ENCODE results near the gene AMPD3. TPM values are rescaled to one million over a fixed set of nuclear protein-coding genes. Genes with fewer than 3 reads are reported as not detected.

AMPD3 gene
- total RNA-seq, 3 donors from 2014 or later: 6.2 to 6.6 (median 6.4) TPM

- TF ChIP-seq POLR2A (IDR thresholded peaks at IDR 0.05) (no peak), POLR2AphosphoS5 (IDR thresholded peaks at IDR 0.05) (no peak)
- TF ChIP-seq, protein P1, sequence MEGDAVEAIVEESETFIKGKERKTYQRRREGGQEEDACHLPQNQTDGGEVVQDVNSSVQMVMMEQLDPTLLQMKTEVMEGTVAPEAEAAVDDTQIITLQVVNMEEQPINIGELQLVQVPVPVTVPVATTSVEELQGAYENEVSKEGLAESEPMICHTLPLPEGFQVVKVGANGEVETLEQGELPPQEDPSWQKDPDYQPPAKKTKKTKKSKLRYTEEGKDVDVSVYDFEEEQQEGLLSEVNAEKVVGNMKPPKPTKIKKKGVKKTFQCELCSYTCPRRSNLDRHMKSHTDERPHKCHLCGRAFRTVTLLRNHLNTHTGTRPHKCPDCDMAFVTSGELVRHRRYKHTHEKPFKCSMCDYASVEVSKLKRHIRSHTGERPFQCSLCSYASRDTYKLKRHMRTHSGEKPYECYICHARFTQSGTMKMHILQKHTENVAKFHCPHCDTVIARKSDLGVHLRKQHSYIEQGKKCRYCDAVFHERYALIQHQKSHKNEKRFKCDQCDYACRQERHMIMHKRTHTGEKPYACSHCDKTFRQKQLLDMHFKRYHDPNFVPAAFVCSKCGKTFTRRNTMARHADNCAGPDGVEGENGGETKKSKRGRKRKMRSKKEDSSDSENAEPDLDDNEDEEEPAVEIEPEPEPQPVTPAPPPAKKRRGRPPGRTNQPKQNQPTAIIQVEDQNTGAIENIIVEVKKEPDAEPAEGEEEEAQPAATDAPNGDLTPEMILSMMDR (IDR thresholded peaks at IDR 0.05): no peak
- H3K27me3 ChIP-seq: no peaks in the 10 kb centered on the region
- no peak overlapping the region for H3K4me3 ChIP-seq
- H3K36me3 ChIP-seq: peaks cover 4% of the 10 kb centered on the region
- intact Hi-C loops (cut with DNase I; ENCODE audit: low total_unique reads): no loop called here
- no peak for DNase-seq (ENCODE audit: low spot score in 2 of 2)
- H3K27ac ChIP-seq: no peak overlapping the region
- no peaks in the 10 kb centered on the region for H3K9me3 ChIP-seq
- H3K4me1 ChIP-seq: no peaks in the 10 kb centered on the region
Observed at GRCh38 chr11:10529279-10529678, 74.2 kb downstream of the AMPD3 start.

GRCh38 chr11:10532526-10532925 is 77.5 kb downstream of the AMPD3 start:
- no peaks in the 10 kb centered on the region for H3K9me3 ChIP-seq
- no peak overlapping the region for H3K27ac ChIP-seq
- peaks cover 4% of the 10 kb centered on the region for H3K36me3 ChIP-seq
- DNase-seq (ENCODE audit: low spot score in 2 of 2): no peak
- intact Hi-C loops (cut with DNase I; ENCODE audit: low total_unique reads): no loop called here
- no peak overlapping the region for H3K4me3 ChIP-seq
- TF ChIP-seq POLR2AphosphoS5 (IDR thresholded peaks at IDR 0.05) (no peak), POLR2A (IDR thresholded peaks at IDR 0.05) (no peak)
- TF ChIP-seq, protein P1 (IDR thresholded peaks at IDR 0.05): no peak
- no peaks in the 10 kb centered on the region for H3K4me1 ChIP-seq
- H3K27me3 ChIP-seq: no peaks in the 10 kb centered on the region

DNA sequence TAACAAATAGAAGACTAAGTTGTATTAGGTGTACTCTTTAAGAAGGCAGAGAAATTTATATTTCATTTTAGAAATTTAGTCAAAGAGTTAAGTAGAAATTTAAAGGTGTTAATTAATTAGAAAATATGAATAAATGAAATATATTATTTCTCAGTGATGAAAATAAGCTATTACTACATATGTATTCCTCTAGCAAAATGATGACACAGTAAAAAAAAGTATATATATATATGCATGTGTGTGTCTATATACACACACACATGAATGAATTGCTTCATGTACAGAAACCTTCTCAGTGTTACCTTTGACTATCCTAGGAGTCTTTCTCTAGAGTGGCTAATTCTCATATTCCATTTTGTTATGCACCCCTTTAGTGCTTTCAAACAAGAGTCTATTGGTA is 78.3 kb downstream of the AMPD3 start:
- Histone ChIP-seq H3K27me3 (no peaks in the 10 kb centered on the region), H3K27ac (no peak overlapping the region), H3K9me3 (no peaks in the 10 kb centered on the region), H3K4me3 (no peak overlapping the region), H3K4me1 (no peaks in the 10 kb centered on the region), H3K36me3 (peaks cover 4% of the 10 kb centered on the region)
- DNase-seq (ENCODE audit: low spot score in 2 of 2): no peak
- TF ChIP-seq POLR2A (IDR thresholded peaks at IDR 0.05) (no peak), POLR2AphosphoS5 (IDR thresholded peaks at IDR 0.05) (no peak)
- TF ChIP-seq, protein P1 (IDR thresholded peaks at IDR 0.05): no peak
- intact Hi-C loops (cut with DNase I; ENCODE audit: low total_unique reads): no loop called here

DNA sequence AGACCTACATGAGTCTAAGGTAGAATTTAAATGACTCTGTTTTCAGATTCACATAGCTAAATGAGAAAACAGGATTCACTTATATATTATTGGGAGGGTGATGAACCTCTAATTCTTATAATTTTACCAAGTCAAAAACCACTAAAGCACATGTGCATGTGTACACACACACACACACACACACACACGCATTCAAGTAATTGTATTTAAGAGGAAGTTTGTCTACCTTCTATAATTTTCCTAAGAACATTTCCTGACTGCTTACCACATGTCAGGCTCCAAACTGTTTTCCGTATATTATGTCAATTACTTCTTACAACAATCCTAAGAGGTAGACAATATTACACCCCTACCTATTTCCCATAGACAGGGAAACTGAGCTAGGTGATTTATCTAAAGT is 79.3 kb downstream of the AMPD3 start:
- Histone ChIP-seq H3K27ac (no peak overlapping the region), H3K4me3 (no peak overlapping the region), H3K9me3 (no peaks in the 10 kb centered on the region), H3K27me3 (no peaks in the 10 kb centered on the region), H3K4me1 (no peaks in the 10 kb centered on the region), H3K36me3 (peaks cover 4% of the 10 kb centered on the region)
- DNase-seq (ENCODE audit: low spot score in 2 of 2): no peak
- intact Hi-C loops (cut with DNase I; ENCODE audit: low total_unique reads): no loop called here
- TF ChIP-seq POLR2AphosphoS5 (IDR thresholded peaks at IDR 0.05) (no peak), POLR2A (IDR thresholded peaks at IDR 0.05) (no peak)
- TF ChIP-seq, protein P1 (IDR thresholded peaks at IDR 0.05): no peak

- TF ChIP-seq, protein P1 (IDR thresholded peaks at IDR 0.05): no peak
- no peak for TF ChIP-seq POLR2A (IDR thresholded peaks at IDR 0.05)
- no peak for TF ChIP-seq POLR2AphosphoS5 (IDR thresholded peaks at IDR 0.05)
- Histone ChIP-seq H3K4me1 (no peaks in the 10 kb centered on the region), H3K27ac (no peak overlapping the region), H3K27me3 (no peaks in the 10 kb centered on the region), H3K9me3 (no peaks in the 10 kb centered on the region), H3K4me3 (no peak overlapping the region), H3K36me3 (peaks cover 4% of the 10 kb centered on the region)
- intact Hi-C loops (cut with DNase I; ENCODE audit: low total_unique reads): no loop called here
- DNase-seq (ENCODE audit: low spot score in 2 of 2): no peak
Observed at GRCh38 chr11:10537600-10537999, 82.5 kb downstream of the AMPD3 start.
